Testis (tissue), 2 donors: ENCODE measurements around the gene ELL2.

Source experiments
- POLR2A ChIP-seq: fragments of 450-650 bp; IDR thresholded peaks from one replicate; pipeline ENCODE4 v1.6.1; 2017; ENCODE audit warnings: antibody characterized with exemption, mild to moderate bottlenecking, moderate library complexity
- TF ChIP-seq, protein P1 (sequence below), 3 experiments: fragments of 450-650 bp in 2 of 3; fragments of 200-600 bp in 1 of 3; sonication (generic) in 1 of 3; IDR thresholded peaks; one replicate each; pipeline ENCODE4 v1.5.1; 2016 to 2019; ENCODE audit warnings: antibody characterized with exemption in 3 of 3, mild to moderate bottlenecking in 2 of 3, moderate library complexity in 1 of 3

GRCh38 chr5:95850391-95850894 lies 111.2 kb downstream of the ELL2 start:
- TF ChIP-seq, protein P1, sequence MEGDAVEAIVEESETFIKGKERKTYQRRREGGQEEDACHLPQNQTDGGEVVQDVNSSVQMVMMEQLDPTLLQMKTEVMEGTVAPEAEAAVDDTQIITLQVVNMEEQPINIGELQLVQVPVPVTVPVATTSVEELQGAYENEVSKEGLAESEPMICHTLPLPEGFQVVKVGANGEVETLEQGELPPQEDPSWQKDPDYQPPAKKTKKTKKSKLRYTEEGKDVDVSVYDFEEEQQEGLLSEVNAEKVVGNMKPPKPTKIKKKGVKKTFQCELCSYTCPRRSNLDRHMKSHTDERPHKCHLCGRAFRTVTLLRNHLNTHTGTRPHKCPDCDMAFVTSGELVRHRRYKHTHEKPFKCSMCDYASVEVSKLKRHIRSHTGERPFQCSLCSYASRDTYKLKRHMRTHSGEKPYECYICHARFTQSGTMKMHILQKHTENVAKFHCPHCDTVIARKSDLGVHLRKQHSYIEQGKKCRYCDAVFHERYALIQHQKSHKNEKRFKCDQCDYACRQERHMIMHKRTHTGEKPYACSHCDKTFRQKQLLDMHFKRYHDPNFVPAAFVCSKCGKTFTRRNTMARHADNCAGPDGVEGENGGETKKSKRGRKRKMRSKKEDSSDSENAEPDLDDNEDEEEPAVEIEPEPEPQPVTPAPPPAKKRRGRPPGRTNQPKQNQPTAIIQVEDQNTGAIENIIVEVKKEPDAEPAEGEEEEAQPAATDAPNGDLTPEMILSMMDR (IDR thresholded peaks at IDR 0.05), result no peak
- TF ChIP-seq POLR2A, result no peak
